Retina (tissue), 1 donor: ENCODE measurements around the gene ZSWIM4.
"Not testable (repeated sequence)": the region's sequence is repeated elsewhere in the genome, so short reads cannot be mapped to it uniquely, and the experiment has no call there.

ENCODE experiments used
- DNase-seq: peaks from one replicate; pipeline ENCODE4 v3.0.0-alpha.2; 2016

Gene ZSWIM4

GRCh38 chr19:13778847-13779246 lies 16.4 kb upstream of the ZSWIM4 start:
- DNase-seq: no peak

- not testable (repeated sequence) for DNase-seq
These were observed 15.4 kb upstream of the ZSWIM4 start for GRCh38 chr19:13779794-13780193.

- peak; percentile 37 for DNase-seq
These were observed 13.7 kb upstream of the ZSWIM4 start for GRCh38 chr19:13781547-13781946.

- DNase-seq: no peak
These were observed 12.7 kb upstream of the ZSWIM4 start for GRCh38 chr19:13782537-13782936.

- no peak for DNase-seq
These were observed 11.4 kb upstream of the ZSWIM4 start for GRCh38 chr19:13783565-13784500.

GRCh38 chr19:13784731-13785452 lies 10.4 kb upstream of the ZSWIM4 start:
- peak; percentile 53 for DNase-seq

- DNase-seq: no peak
These were observed 6.3 kb upstream of the ZSWIM4 start for GRCh38 chr19:13788991-13789390.

GRCh38 chr19:13790354-13790753 lies 4.9 kb upstream of the ZSWIM4 start:
- no peak for DNase-seq

- not testable (repeated sequence) for DNase-seq
These were observed 1.9 kb upstream of the ZSWIM4 start for GRCh38 chr19:13793317-13793716.

- no peak for DNase-seq
These were observed 866 bp upstream of the ZSWIM4 start for GRCh38 chr19:13794398-13794756.

GRCh38 chr19:13795595-13796300 lies 505 bp downstream of the ZSWIM4 start:
- peak; percentile 18 for DNase-seq

GRCh38 chr19:13796301-13797057 lies 1.2 kb downstream of the ZSWIM4 start:
- DNase-seq: no peak

- no peak for DNase-seq
These were observed 1.8 kb downstream of the ZSWIM4 start for GRCh38 chr19:13797058-13797440.

- no peak for DNase-seq
These were observed 2.6 kb downstream of the ZSWIM4 start for GRCh38 chr19:13797870-13798269.

- DNase-seq: no peak
These were observed 4.4 kb downstream of the ZSWIM4 start for GRCh38 chr19:13799669-13800068.

GRCh38 chr19:13803038-13803437 lies 7.8 kb downstream of the ZSWIM4 start:
- no peak for DNase-seq

- peak; percentile 38 for DNase-seq
These were observed 9.8 kb downstream of the ZSWIM4 start for GRCh38 chr19:13804830-13805683.

GRCh38 chr19:13806728-13807127 lies 11.5 kb downstream of the ZSWIM4 start:
- DNase-seq: no peak

- DNase-seq: no peak
These were observed 12.3 kb downstream of the ZSWIM4 start for GRCh38 chr19:13807421-13808021.

- DNase-seq: no peak
These were observed 13.6 kb downstream of the ZSWIM4 start for GRCh38 chr19:13808856-13809255.

- no peak for DNase-seq
These were observed 17.3 kb downstream of the ZSWIM4 start for GRCh38 chr19:13812544-13812943.
